Ascending aorta (tissue), 2 donors: ENCODE results near the gene PHYH. TPM values are rescaled to one million over a fixed set of nuclear protein-coding genes. Genes with fewer than 3 reads are reported as not detected.

Experiments used
- DNase-seq, 2 donors: peaks; one replicate each; pipeline ENCODE4 v3.0.0-alpha.2; 2019; ENCODE audit warnings: low spot score in 2 of 2
- H3K27ac ChIP-seq, 2 donors: fragments of 200-600 bp; sonication (generic); one replicate each; pipeline ENCODE4 v1.5.1; 2016 to 2017; ENCODE audit warnings: mild to moderate bottlenecking in 1 of 2
- H3K27me3 ChIP-seq: fragments of 200-600 bp; sonication (generic); one replicate; pipeline ENCODE4 v1.5.1; 2017
- H3K36me3 ChIP-seq, 2 donors: fragments of 200-600 bp; sonication (generic); one replicate each; pipeline ENCODE4 v1.5.1; 2016
- H3K4me1 ChIP-seq, 2 donors: fragments of 200-600 bp; sonication (generic); one replicate each; pipeline ENCODE4 v1.5.1; 2016 to 2017; ENCODE audit warnings: mild to moderate bottlenecking in 1 of 2
- H3K4me3 ChIP-seq, 2 donors: fragments of 200-600 bp; sonication (generic); one replicate each; pipeline ENCODE4 v1.5.1; 2016 to 2017; ENCODE audit warnings: mild to moderate bottlenecking in 1 of 2
- H3K9me3 ChIP-seq, 2 donors: fragments of 200-600 bp; sonication (generic); one replicate each; pipeline ENCODE4 v1.5.1; 2016
- CTCF ChIP-seq, 3 experiments: fragments of 200-600 bp in 2 of 3; fragments of 450-650 bp in 1 of 3; sonication (generic) in 2 of 3; IDR thresholded peaks; one replicate each; pipeline ENCODE4 v1.5.1; 2016 to 2019; ENCODE audit warnings: antibody characterized with exemption in 3 of 3, mild to moderate bottlenecking in 1 of 3, moderate library complexity in 1 of 3
- intact Hi-C: fragments of 100-400 bp; cut with DNase I; formaldehyde crosslinking; loops from one replicate; pipeline ENCODE4 v1.15.1; 2023
- total RNA-seq: library from RNA; depleted of rRNA; stranded (reverse); fragments of >200 nt; gene quantifications from one replicate; pipeline ENCODE4 v1.1.0, GENCODE V29; 2016

The PHYH gene
- total RNA-seq, 1 donor from 2014 or later = 22.0 TPM

GRCh38 chr10:13328613-13329012 is 28.7 kb upstream of the PHYH start:
- H3K27ac ChIP-seq = no peak overlapping the region

GRCh38 chr10:13328126-13328525 is 28.3 kb upstream of the PHYH start:
- H3K4me1 ChIP-seq = no peaks in the 10 kb centered on the region
- intact Hi-C loops = no loop called here
- H3K36me3 ChIP-seq = peaks cover 69 to 76% of the 10 kb centered on the region in 2 donors
- DNase-seq = no peak
- no peaks in the 10 kb centered on the region for H3K27me3 ChIP-seq
- TF ChIP-seq CTCF (IDR thresholded peaks at IDR 0.05) = no peak
- H3K4me3 ChIP-seq = no peak overlapping the region
- H3K27ac ChIP-seq = no peak overlapping the region
- no peaks in the 10 kb centered on the region for H3K9me3 ChIP-seq

More at GRCh38 chr10:13328613-13329012, 28.7 kb upstream of the PHYH start:
- no peaks in the 10 kb centered on the region for H3K9me3 ChIP-seq
- intact Hi-C loops = no loop called here
- no peaks in the 10 kb centered on the region for H3K27me3 ChIP-seq
- H3K36me3 ChIP-seq = peaks cover 73 to 78% of the 10 kb centered on the region in 2 donors
- DNase-seq = no peak
- H3K4me3 ChIP-seq = no peak overlapping the region
- H3K4me1 ChIP-seq = no peaks in the 10 kb centered on the region
- no peak for TF ChIP-seq CTCF (IDR thresholded peaks at IDR 0.05)

- Histone ChIP-seq H3K27me3 (no peaks in the 10 kb centered on the region), H3K9me3 (no peaks in the 10 kb centered on the region), H3K4me3 (no peak overlapping the region), H3K27ac (no peak overlapping the region), H3K4me1 (no peaks in the 10 kb centered on the region), H3K36me3 (peaks cover 69 to 76% of the 10 kb centered on the region in 2 donors)
- intact Hi-C loops = no loop called here
- TF ChIP-seq CTCF (IDR thresholded peaks at IDR 0.05) = no peak
- DNase-seq = no peak
These were observed 27.7 kb upstream of the PHYH start for GRCh38 chr10:13327534-13327933.

GRCh38 chr10:13322615-13323148 is 22.8 kb upstream of the PHYH start:
- Histone ChIP-seq H3K27me3 (no peaks in the 10 kb centered on the region), H3K9me3 (no peaks in the 10 kb centered on the region), H3K4me1 (no peaks in the 10 kb centered on the region), H3K36me3 (peaks cover 51 to 79% of the 10 kb centered on the region in 2 donors), H3K27ac (no peak overlapping the region), H3K4me3 (no peak overlapping the region)
- no peak for TF ChIP-seq CTCF (IDR thresholded peaks at IDR 0.05)
- intact Hi-C loops = no loop called here
- no peak for DNase-seq

GRCh38 chr10:13321576-13321975 is 21.7 kb upstream of the PHYH start:
- no peak overlapping the region for H3K4me3 ChIP-seq
- peaks cover 40 to 73% of the 10 kb centered on the region in 2 donors for H3K36me3 ChIP-seq
- intact Hi-C loops = no loop called here
- no peaks in the 10 kb centered on the region for H3K4me1 ChIP-seq
- H3K27ac ChIP-seq = no peak overlapping the region
- H3K9me3 ChIP-seq = no peaks in the 10 kb centered on the region
- no peaks in the 10 kb centered on the region for H3K27me3 ChIP-seq
- DNase-seq = no peak
- TF ChIP-seq CTCF (IDR thresholded peaks at IDR 0.05) = no peak

- intact Hi-C loops = no loop called here
- no peak for TF ChIP-seq CTCF (IDR thresholded peaks at IDR 0.05)
- no peak for DNase-seq
- Histone ChIP-seq H3K9me3 (no peaks in the 10 kb centered on the region), H3K4me3 (no peak overlapping the region), H3K4me1 (no peaks in the 10 kb centered on the region), H3K36me3 (peaks cover 21 to 50% of the 10 kb centered on the region in 2 donors), H3K27ac (no peak overlapping the region), H3K27me3 (no peaks in the 10 kb centered on the region)
These were observed 19.3 kb upstream of the PHYH start for GRCh38 chr10:13319166-13319565.
